B cell (primary cell): ENCODE measurements around the gene SFXN5. TPM values are rescaled to one million over a fixed set of nuclear protein-coding genes. Genes with fewer than 3 reads are reported as not detected.

Source experiments
- ATAC-seq: fragments of 200-7000 bp; cut with Tn5 transposase; one replicate; pipeline ENCODE4 v1.10.0; 2021; ENCODE audit warnings: low read depth, mild to moderate bottlenecking, moderate number of reproducible peaks, moderate library complexity
- CTCF ChIA-PET: fragments of 350-600 bp; sonication (Branson Sonifier 250); formaldehyde crosslinking; loops from one replicate; lab custom pipeline; 2021; ENCODE audit warnings: antibody characterized with exemption, inconsistent platforms; lab: Charles Lee
- POLR2A ChIA-PET: fragments of 350-600 bp; sonication (Branson Sonifier 250); formaldehyde crosslinking; loops from one replicate; lab custom pipeline; 2021; ENCODE audit warnings: antibody characterized with exemption; lab: Charles Lee
- DNase-seq: peaks from one replicate; pipeline ENCODE4 v3.0.0; 2013
- H2AFZ ChIP-seq: 2 replicates; pipeline ENCODE4 v1.6.1; 2012; ENCODE audit warnings: mild to moderate bottlenecking, low read depth, low read length; ENCODE audit not compliant: insufficient read depth, poor library complexity, severe bottlenecking
- H3K27ac ChIP-seq, 2 donors: 1 replicate in 1 of 2; 2 replicates in 1 of 2; pipeline ENCODE4 v1.5.1; 2012 to 2013; ENCODE audit warnings: low read length in 2 of 2, mild to moderate bottlenecking in 2 of 2, moderate library complexity in 1 of 2
- H3K27me3 ChIP-seq, 4 experiments: fragments of 200-600 bp in 1 of 4; sonication (generic) in 1 of 4; replicated peaks in 1 of 4; 1 replicate in 2 of 4; 2 replicates in 2 of 4; pipeline versions ENCODE4 v1.6.1 to v1.7.0; 2013 to 2016; ENCODE audit warnings: low read length in 3 of 4, mild to moderate bottlenecking in 2 of 4, mixed read lengths in 1 of 4, moderate library complexity in 1 of 4; ENCODE audit not compliant: insufficient read depth in 4 of 4, control insufficient read depth in 3 of 4; ENCODE audit errors: control extremely low read depth in 1 of 4
- H3K36me3 ChIP-seq, 2 experiments: replicated peaks in 1 of 2; 1 replicate in 1 of 2; 2 replicates in 1 of 2; pipeline versions ENCODE4 v1.6.1 to v1.7.1; 2013; ENCODE audit warnings: low read length in 1 of 2; ENCODE audit not compliant: insufficient read depth in 2 of 2, control insufficient read depth in 1 of 2; ENCODE audit errors: control extremely low read depth in 1 of 2, extremely low read depth in 1 of 2
- H3K4me1 ChIP-seq, 2 donors: fragments of 200-600 bp in 1 of 2; sonication (generic) in 1 of 2; 1 replicate in 1 of 2; 2 replicates in 1 of 2; pipeline versions ENCODE4 v1.5.1 to v1.6.1; 2013 to 2017; ENCODE audit warnings: low read length in 2 of 2; ENCODE audit not compliant: control insufficient read depth in 2 of 2, insufficient read depth in 2 of 2
- H3K4me2 ChIP-seq: replicated peaks from 2 replicates; pipeline ENCODE3; 2012; ENCODE audit warnings: mild to moderate bottlenecking, low read depth, low read length; ENCODE audit not compliant: poor library complexity, severe bottlenecking
- H3K4me3 ChIP-seq, 5 experiments: fragments of 200-600 bp in 1 of 5; sonication (generic) in 1 of 5; 1 replicate in 3 of 5; 2 replicates in 2 of 5; pipeline versions ENCODE4 v1.5.1 to v1.7.0; 2011 to 2016; ENCODE audit warnings: low read length in 4 of 5, mild to moderate bottlenecking in 4 of 5, low read depth in 2 of 5, control low read depth in 1 of 5, moderate library complexity in 1 of 5; ENCODE audit not compliant: insufficient read depth in 1 of 5; ENCODE audit errors: control extremely low read depth in 1 of 5, extremely low read depth in 1 of 5
- H3K79me2 ChIP-seq: fragments of 200-600 bp; sonication (generic); one replicate; pipeline ENCODE4 v1.6.0; 2016; ENCODE audit warnings: low read length; ENCODE audit not compliant: control insufficient read depth, insufficient read depth
- H3K9ac ChIP-seq: fragments of 200-600 bp; sonication (generic); 2 replicates; pipeline ENCODE4 v1.6.1; 2017; ENCODE audit warnings: mild to moderate bottlenecking, low read length, moderate library complexity
- H3K9me3 ChIP-seq, 3 donors: one replicate each; pipeline versions ENCODE4 v1.6.1 to v1.7.1; 2013; ENCODE audit warnings: low read length in 2 of 3; ENCODE audit not compliant: control insufficient read depth in 2 of 3, insufficient read depth in 1 of 3; ENCODE audit errors: control extremely low read depth in 1 of 3
- H4K20me1 ChIP-seq: 2 replicates; pipeline ENCODE4 v1.6.0; 2012; ENCODE audit warnings: mild to moderate bottlenecking, low read length; ENCODE audit not compliant: insufficient read depth, control insufficient read depth, poor library complexity, severe bottlenecking
- H3K27ac Mint-ChIP-seq: one replicate; pipeline ENCODE4 v1.8.0; 2021; ENCODE audit warnings: mixed read lengths
- H3K27me3 Mint-ChIP-seq: one replicate; pipeline ENCODE4 v1.8.0; 2021; ENCODE audit warnings: mixed read lengths
- H3K4me1 Mint-ChIP-seq: one replicate; pipeline ENCODE4 v1.8.0; 2021; ENCODE audit warnings: mixed read lengths
- H3K4me3 Mint-ChIP-seq: one replicate; pipeline ENCODE4 v1.8.0; 2021; ENCODE audit warnings: mixed read lengths
- H3K9me3 Mint-ChIP-seq: one replicate; pipeline ENCODE4 v1.8.0; 2022; ENCODE audit warnings: mixed read lengths; ENCODE audit not compliant: insufficient read depth
- CTCF ChIP-seq: fragments of 200-600 bp; IDR thresholded peaks from one replicate; pipeline ENCODE4 v1.8.0; 2022; ENCODE audit warnings: antibody characterized with exemption, mild to moderate bottlenecking
- EZH2 ChIP-seq: IDR thresholded peaks from 2 replicates; pipeline ENCODE4 v1.6.1; 2012; ENCODE audit warnings: borderline replicate concordance, low read depth, mild to moderate bottlenecking, moderate library complexity, low read length; ENCODE audit not compliant: insufficient read depth, poor library complexity, severe bottlenecking
- WGBS: methylation state at CpG from one replicate; pipeline ENCODE4 v1.1.5; 2013; ENCODE audit warnings: missing lambda C conversion rate; ENCODE audit not compliant: insufficient coverage; 5-methylcytosine and 5-hydroxymethylcytosine counted together
- intact Hi-C: fragments of 100-400 bp; cut with micrococcal nuclease; formaldehyde crosslinking; loops from one replicate; pipeline ENCODE4 v1.10.0; 2022
- polyA plus RNA-seq: library from polyadenylated mRNA; depleted of rRNA; stranded (reverse); fragments of >200 nt; gene quantifications from 2 replicates; pipeline ENCODE4 v1.2.3, GENCODE V29; 2012
- total RNA-seq, 2 donors: library from RNA; stranded (reverse); fragments of 120-200 nt in 1 of 2; gene quantifications; 1 replicate in 1 of 2; 2 replicates in 1 of 2; pipeline versions ENCODE4 v1.2.3 to v1.2.4, GENCODE V29; 2013 to 2022

SFXN5 gene
- total and polyA plus RNA-seq, 2 donors (not counting 1 experiment from before 2014, with no cell fraction given), result 8.0 to 16.9 TPM

DNA sequence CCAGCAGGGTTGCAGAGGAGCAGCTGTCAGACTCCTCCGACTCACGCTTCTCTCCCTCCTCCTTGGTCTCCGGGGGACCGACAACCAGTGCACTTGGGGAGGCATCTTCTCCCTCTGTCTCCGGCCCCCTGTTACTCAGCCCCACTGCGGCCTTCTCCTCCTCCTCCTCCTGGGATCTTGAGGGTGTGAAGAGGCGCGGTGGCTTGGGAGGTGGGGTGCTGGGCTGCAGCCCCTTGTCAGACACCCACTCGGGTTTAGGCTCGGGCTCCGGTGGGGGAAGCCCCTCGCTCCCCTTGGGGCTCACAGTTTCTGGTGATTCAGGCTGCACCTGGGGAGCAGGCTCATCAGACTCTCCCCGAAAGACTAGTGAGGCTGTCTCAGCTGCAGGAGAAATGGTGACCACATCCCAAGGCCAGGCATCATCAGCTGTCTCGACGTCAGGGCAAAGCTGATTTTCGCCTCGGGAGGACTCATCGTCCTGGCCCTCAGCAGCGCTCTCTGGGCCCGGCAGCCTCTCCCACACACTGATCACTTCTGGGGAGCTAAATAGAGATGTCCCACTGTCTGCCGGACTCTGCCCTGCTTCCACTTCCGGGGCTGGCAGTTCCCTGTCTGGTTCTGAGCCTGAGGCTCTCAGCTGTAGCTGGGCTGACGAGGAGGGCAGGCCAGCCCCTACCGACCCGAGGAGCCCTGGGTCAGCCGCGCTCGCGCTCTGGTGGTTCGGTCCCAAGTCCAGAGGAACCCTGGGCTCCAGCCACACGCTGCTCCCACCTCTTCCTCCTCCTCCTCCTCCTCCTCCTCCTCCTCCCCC, 9.0 kb upstream of the SFXN5 start:
- no peak overlapping the region for H3K27ac ChIP-seq
- H3K9ac ChIP-seq, result no peak overlapping the region
- 64% methylated on average over 27 of the region's 31 CpGs for WGBS
- no peak overlapping the region for H3K4me3 ChIP-seq
- ChIA-PET POLR2A (no interaction called here), CTCF (interaction anchor here (1.7 kb wide), 1 partner anchor 97 kb away, joined by 6 read pairs; no protein-coding TSS in a partner anchor)
- TF ChIP-seq CTCF (no peak), EZH2 (no peak)
- no peak overlapping the region for H3K4me2 ChIP-seq
- H3K4me3 Mint-ChIP-seq, result no peak overlapping the region
- H3K9me3 Mint-ChIP-seq, result no peaks in the 10 kb centered on the region
- H3K27me3 ChIP-seq, result peaks cover 0 to 7% (median 2%) of the 10 kb centered on the region in 4 experiments
- no peak overlapping the region for H2AFZ ChIP-seq
- no peak overlapping the region for H3K27ac Mint-ChIP-seq
- H3K36me3 ChIP-seq, result no peaks in the 10 kb centered on the region
- H3K9me3 ChIP-seq, result no peaks in the 10 kb centered on the region
- H3K4me1 ChIP-seq, result no peaks in the 10 kb centered on the region
- DNase-seq (no peak), ATAC-seq (no peak)
- H3K4me1 Mint-ChIP-seq, result no peaks in the 10 kb centered on the region
- no peaks in the 10 kb centered on the region for H3K79me2 ChIP-seq
- intact Hi-C loops, result no loop called here
- peaks cover 22% of the 10 kb centered on the region for H3K27me3 Mint-ChIP-seq
- no peaks in the 10 kb centered on the region for H4K20me1 ChIP-seq

- CTCF ChIA-PET, result interaction anchor here (1.7 kb wide), 1 partner anchor 98 kb away, joined by 6 read pairs; no protein-coding TSS in a partner anchor
- intact Hi-C loops, result no loop called here
Observed at GRCh38 chr2:73079636-73080035, 8.1 kb upstream of the SFXN5 start.

More at GRCh38 chr2:73079636-73080035, 8.1 kb upstream of the SFXN5 start:
- Histone ChIP-seq H3K9me3 (no peaks in the 10 kb centered on the region), H3K4me1 (no peaks in the 10 kb centered on the region), H3K4me3 (no peak overlapping the region), H3K36me3 (no peaks in the 10 kb centered on the region), H3K27ac (no peak overlapping the region), H3K9ac (no peak overlapping the region), H3K4me2 (no peak overlapping the region), H3K79me2 (no peaks in the 10 kb centered on the region), H3K27me3 (peaks cover 0 to 7% (median 2%) of the 10 kb centered on the region in 4 experiments), H2AFZ (no peak overlapping the region), H4K20me1 (no peaks in the 10 kb centered on the region)
- H3K4me1 Mint-ChIP-seq, result no peaks in the 10 kb centered on the region
- no peak for TF ChIP-seq EZH2
- no peak for TF ChIP-seq CTCF
- ATAC-seq (no peak), DNase-seq (no peak)
- no peak overlapping the region for H3K4me3 Mint-ChIP-seq
- H3K27me3 Mint-ChIP-seq, result peaks cover 18% of the 10 kb centered on the region
- H3K9me3 Mint-ChIP-seq, result no peaks in the 10 kb centered on the region
- WGBS, result 83% methylated on average over 9 of the region's 9 CpGs
- no peak overlapping the region for H3K27ac Mint-ChIP-seq
- POLR2A ChIA-PET, result no interaction called here
